Ishikawa (cell line): ENCODE data around the gene KCNC3.
A peak's percentile ranks its signal among the peaks of the same experiment; 100 is the strongest.

Source experiments
- CEBPB ChIP-seq: IDR thresholded peaks from 2 replicates; pipeline ENCODE4 v1.6.1; 2012
- EGR1 ChIP-seq: IDR thresholded peaks from 2 replicates; pipeline ENCODE4 v1.6.1; 2012
- EP300 ChIP-seq: IDR thresholded peaks from 2 replicates; pipeline ENCODE4 v1.6.1; 2012; ENCODE audit warnings: borderline replicate concordance
- FOXM1 ChIP-seq: IDR thresholded peaks from 2 replicates; pipeline ENCODE4 v1.6.1; 2012; ENCODE audit warnings: low read depth, borderline replicate concordance
- NFIC ChIP-seq: IDR thresholded peaks from 2 replicates; pipeline ENCODE4 v1.6.1; 2012
- RAD21 ChIP-seq: IDR thresholded peaks from 2 replicates; pipeline ENCODE4 v1.6.1; 2012; ENCODE audit warnings: low read depth
- TAF1 ChIP-seq: IDR thresholded peaks from 2 replicates; pipeline ENCODE4 v1.6.1; 2012; ENCODE audit warnings: low read depth, mild to moderate bottlenecking
- TEAD4 ChIP-seq: IDR thresholded peaks from 2 replicates; pipeline ENCODE4 v1.6.1; 2012
- YY1 ChIP-seq: IDR thresholded peaks from 2 replicates; pipeline ENCODE4 v1.6.1; 2012; ENCODE audit warnings: low read depth
- ZBTB7A ChIP-seq: IDR thresholded peaks from 2 replicates; pipeline ENCODE4 v1.6.1; 2012; ENCODE audit warnings: low read depth
- TF ChIP-seq, protein P1 (sequence below): IDR thresholded peaks from 2 replicates; pipeline ENCODE4 v1.6.1; 2012
- TF ChIP-seq, protein P2 (sequence below): IDR thresholded peaks from 2 replicates; pipeline ENCODE4 v1.6.1; 2012; ENCODE audit warnings: low read depth, mild to moderate bottlenecking
- TF ChIP-seq, protein P3 (sequence below): IDR thresholded peaks from 2 replicates; pipeline ENCODE4 v1.6.1; 2012

DNA sequence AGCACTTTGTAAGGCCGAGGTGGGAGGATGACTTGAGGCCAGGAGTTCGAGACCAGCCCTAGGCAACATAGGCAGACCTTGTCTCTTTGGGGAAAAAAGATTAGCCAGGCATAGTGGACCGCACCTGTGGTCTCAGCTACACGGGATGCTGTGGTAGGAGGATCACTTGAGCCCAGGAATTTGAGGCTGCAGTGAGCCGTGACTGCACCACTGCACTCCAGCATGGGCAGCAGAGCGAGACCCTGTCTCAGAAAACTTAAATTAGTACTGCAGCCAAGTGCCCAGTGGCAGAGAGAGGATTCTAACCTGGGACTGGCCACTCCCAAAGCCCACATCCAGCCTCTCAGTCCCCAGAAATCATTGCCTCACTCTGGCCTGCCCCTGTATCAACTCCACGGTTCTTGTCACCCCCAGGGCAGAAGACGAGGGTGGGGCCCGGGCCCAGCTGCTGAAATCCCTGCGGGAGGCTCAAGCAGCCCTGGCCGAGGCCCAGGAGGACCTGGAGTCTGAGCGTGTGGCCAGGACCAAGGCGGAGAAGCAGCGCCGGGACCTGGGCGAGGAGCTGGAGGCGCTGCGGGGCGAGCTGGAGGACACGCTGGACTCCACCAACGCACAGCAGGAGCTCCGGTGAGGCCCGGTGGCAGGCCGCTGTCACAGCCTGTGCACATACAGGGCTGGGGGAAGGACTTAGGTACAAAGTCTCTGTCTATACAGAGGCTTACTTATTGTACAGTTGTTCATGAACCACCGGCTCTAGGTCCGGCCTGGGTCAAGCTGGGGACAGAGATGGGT lies 53.4 kb downstream of the KCNC3 start:
- TF ChIP-seq CEBPB (0 out of 2 replicates have a peak, but pooled peaks have one; percentile 4), RAD21 (no peak), EGR1 (no peak), FOXM1 (no peak), EP300 (no peak), YY1 (no peak), ZBTB7A (no peak), NFIC (peak; percentile 42; the same call in 1 of the 2 replicates), TAF1 (no peak), TEAD4 (peak; percentile 64)
- TF ChIP-seq, protein P1, sequence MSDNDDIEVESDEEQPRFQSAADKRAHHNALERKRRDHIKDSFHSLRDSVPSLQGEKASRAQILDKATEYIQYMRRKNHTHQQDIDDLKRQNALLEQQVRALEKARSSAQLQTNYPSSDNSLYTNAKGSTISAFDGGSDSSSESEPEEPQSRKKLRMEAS: no peak
- TF ChIP-seq, protein P2, sequence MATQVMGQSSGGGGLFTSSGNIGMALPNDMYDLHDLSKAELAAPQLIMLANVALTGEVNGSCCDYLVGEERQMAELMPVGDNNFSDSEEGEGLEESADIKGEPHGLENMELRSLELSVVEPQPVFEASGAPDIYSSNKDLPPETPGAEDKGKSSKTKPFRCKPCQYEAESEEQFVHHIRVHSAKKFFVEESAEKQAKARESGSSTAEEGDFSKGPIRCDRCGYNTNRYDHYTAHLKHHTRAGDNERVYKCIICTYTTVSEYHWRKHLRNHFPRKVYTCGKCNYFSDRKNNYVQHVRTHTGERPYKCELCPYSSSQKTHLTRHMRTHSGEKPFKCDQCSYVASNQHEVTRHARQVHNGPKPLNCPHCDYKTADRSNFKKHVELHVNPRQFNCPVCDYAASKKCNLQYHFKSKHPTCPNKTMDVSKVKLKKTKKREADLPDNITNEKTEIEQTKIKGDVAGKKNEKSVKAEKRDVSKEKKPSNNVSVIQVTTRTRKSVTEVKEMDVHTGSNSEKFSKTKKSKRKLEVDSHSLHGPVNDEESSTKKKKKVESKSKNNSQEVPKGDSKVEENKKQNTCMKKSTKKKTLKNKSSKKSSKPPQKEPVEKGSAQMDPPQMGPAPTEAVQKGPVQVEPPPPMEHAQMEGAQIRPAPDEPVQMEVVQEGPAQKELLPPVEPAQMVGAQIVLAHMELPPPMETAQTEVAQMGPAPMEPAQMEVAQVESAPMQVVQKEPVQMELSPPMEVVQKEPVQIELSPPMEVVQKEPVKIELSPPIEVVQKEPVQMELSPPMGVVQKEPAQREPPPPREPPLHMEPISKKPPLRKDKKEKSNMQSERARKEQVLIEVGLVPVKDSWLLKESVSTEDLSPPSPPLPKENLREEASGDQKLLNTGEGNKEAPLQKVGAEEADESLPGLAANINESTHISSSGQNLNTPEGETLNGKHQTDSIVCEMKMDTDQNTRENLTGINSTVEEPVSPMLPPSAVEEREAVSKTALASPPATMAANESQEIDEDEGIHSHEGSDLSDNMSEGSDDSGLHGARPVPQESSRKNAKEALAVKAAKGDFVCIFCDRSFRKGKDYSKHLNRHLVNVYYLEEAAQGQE: no peak
- TF ChIP-seq, protein P3, sequence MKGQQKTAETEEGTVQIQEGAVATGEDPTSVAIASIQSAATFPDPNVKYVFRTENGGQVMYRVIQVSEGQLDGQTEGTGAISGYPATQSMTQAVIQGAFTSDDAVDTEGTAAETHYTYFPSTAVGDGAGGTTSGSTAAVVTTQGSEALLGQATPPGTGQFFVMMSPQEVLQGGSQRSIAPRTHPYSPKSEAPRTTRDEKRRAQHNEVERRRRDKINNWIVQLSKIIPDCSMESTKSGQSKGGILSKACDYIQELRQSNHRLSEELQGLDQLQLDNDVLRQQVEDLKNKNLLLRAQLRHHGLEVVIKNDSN: no peak
